Ecto neural progenitor cell (in vitro differentiated cells): ENCODE data around the gene NFAM1.

Source experiments
- DNase-seq: peaks from one replicate; pipeline ENCODE4 v3.0.0-alpha.2; 2018; ENCODE audit warnings: low spot score

Gene NFAM1

DNA sequence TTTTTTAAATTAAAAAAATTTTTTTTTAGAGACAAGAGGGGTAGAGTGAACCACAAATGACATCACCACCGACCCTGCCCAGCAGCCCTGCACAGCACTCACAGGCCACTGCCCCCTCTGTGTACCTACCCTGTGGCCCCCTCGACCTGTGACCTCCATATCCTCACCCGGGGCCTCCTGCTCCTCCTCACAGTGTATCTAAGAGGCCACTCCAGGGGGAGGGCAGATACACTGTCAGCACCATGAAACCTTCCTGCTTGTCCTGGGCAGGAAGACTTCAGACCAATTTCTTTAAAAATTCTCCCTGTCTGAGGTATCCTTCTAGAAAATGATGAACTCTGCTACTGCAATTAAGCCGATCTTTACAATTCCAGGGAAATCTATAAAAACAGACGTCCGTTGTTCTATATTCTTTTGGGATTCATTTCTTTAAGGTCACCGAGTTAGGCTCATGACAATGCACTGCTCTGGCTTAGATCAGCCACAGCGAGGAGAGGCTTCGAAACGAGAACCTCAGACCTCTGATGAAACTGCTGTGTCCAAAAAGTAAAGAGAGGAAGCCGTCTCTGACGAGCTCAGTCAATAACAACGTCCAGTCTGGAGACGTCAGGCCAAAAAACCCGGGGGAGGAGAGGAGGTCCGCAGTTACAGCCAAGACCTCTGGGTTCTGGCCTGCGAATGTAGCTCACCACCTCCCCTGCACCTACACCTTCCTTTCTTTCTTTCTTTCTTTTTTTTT is 17.5 kb downstream of the NFAM1 start:
- DNase-seq: no peak

DNA sequence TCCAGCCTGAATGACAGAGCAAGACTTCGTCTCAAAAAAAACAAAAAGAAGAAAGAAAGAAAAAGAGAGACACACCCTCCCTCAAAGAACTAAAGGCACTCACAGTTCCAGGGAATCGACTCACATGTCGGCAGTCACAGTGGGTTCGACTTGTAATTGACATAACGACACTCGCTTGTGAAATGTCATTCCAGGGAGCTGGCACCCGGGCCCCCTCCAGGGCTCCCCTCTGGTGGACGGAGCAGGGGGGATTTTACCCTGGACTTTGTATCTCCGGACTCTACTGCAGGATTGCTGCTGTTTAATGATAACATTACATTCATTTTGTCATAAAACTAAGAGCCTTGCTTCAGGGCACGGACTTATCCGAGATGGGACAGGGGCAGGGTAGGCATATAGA is 18.2 kb downstream of the NFAM1 start:
- no peak for DNase-seq

DNA sequence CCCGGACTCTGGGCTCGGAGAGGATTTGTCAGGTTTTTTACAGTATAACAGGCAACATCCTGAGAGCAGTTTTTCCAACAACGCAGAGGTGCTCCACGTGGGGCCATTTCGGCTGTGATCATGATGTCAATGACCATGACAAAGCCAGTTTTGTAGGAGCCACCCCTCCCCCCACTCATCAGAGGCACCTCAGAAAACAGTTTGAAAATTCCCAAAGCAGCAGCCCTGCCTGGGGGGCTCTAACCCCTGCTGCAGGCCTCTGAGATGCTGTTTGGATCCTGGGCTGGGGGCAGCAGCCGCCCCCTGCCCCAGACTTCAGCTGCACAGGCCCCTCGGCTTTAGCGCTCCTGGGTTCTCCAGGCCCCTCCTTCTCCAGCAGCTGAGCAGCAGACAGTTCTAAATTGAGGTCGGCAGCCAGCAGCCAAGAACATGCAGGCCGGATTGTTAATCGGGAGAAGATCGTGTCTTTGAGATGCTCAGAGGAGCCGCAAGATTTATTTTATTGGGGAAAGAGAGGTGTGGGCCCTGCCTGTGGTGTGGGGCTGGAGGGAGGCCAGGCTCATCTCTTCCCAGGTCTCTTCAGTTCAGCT is 19.4 kb downstream of the NFAM1 start:
- DNase-seq: peak; percentile 51

DNA sequence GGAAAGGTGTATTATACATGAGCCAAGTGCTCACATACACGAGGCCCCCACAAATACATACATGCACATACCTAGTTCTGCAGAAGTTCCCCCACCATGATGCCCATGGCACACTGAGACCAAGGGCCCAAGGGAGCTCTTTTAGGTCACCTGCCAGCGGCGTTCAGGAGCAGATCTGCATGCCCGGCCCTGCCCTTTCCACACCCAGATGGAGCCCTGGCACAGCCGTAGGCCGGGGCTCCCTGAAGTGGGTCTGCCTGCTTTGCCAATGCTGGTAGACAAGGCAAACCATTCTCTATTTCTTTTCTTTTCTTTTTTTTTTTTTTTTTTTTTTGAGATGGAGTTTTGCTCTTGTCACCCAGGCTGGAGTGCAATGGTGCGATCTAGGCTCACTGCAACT is 21.5 kb downstream of the NFAM1 start:
- no peak for DNase-seq

DNA sequence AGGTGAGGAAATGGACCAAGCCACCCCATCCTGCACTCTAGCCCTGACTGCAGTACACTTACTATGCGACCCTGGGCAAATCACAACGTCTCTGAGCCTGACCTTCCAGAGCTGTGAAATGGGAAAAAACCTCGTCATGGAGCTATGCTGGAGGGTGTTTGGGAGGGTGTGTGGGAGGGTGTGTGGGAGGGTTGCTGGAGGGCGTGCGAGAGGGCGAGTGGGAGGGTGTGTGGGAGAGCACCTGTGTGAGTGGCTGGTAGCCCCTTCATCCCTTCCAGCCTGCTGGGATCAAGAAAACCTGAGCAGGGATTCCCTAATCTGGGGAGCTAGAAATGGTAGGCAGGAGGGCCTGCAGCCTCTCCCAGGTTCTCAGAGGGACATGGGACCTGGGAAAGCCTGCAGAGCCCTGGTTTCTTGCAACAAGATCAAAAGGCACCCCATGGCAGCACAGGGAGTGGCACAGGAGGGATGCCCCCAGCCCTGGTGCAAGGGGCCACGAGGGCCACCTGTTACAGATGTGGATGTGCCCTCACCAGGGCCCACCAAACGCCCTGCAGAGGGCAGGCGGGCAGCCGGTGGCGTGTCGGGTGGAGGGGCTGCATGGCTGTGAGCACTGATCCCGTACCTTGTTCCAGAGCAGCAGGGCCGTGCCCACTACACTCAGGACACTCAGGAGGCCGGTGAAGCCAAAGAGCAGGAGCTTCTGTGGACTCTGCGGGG is 23.2 kb downstream of the NFAM1 start:
- DNase-seq: no peak

DNA sequence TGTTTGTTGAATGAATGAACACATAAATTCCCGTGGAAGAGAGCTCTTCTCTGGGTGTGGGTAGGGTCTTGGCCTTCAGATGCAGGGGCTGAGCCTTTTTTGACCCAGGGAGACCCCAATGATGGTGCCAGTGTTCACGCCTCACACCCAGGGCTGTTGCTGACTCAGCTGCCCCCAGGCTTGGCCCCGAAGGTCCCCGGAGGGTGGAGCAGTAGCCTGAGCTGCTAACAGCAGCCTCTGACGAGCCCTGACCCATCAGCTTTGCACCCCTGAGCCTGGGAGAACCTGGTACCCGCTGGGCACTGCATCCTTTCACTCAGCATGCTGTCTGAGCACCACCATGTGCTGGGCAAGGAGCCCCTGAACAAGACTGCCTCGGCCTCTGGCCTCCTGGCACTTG is 23.9 kb downstream of the NFAM1 start:
- DNase-seq: no peak

- no peak for DNase-seq
Measured at GRCh38 chr22:42404266-42404665, 27.9 kb downstream of the NFAM1 start.

GRCh38 chr22:42401535-42402334 is 30.5 kb downstream of the NFAM1 start:
- DNase-seq: no peak

- DNase-seq: no peak
Measured at GRCh38 chr22:42400811-42401534, 31.2 kb downstream of the NFAM1 start.

DNA sequence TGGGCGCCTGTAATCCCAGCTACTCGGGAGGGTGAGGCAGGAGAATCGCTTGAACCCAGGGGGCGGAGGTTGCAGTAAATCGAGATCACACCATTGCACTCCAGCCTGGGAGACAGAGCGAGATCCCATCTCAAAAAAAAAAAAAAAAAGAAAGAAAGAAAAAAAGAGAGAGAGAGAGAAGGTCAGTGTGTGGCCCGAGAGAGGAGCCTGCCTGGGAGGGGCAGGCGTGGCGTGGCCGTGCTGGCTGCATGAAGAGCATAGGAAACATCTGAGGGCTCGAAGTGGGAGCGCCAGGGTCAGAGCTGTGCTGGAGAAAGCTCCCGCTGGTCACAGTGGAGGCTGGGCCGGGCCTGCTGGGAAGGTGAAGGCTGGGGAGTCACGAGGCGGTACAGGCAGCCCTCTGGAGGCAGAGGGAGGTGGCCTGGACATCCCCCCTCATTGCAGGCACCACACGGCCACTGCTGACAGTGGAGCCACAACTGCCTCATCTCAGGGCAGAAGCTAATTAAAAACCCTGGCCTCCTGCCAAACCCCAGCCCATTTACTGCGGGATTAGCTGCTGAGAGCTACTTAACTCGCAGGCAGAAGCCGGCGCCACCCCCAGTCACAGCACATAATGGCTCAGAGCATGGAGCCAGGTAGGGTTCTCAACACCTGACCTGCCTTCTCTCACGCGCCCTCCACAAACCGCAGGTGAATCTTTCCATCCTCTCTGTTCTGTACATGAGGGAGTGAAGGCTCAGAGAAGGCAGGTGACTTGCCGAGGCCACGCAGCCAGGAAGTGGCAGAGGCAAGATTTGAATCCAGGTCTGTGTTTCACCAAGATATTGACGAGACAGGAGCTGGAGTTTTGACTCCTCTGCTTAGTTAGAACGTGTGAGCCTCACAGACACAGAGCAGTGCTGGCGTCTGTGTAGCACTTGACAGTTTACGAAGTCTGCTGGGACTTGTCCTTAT is 32.6 kb downstream of the NFAM1 start:
- DNase-seq: no peak

GRCh38 chr22:42397332-42398249 is 34.6 kb downstream of the NFAM1 start:
- no peak for DNase-seq

DNA sequence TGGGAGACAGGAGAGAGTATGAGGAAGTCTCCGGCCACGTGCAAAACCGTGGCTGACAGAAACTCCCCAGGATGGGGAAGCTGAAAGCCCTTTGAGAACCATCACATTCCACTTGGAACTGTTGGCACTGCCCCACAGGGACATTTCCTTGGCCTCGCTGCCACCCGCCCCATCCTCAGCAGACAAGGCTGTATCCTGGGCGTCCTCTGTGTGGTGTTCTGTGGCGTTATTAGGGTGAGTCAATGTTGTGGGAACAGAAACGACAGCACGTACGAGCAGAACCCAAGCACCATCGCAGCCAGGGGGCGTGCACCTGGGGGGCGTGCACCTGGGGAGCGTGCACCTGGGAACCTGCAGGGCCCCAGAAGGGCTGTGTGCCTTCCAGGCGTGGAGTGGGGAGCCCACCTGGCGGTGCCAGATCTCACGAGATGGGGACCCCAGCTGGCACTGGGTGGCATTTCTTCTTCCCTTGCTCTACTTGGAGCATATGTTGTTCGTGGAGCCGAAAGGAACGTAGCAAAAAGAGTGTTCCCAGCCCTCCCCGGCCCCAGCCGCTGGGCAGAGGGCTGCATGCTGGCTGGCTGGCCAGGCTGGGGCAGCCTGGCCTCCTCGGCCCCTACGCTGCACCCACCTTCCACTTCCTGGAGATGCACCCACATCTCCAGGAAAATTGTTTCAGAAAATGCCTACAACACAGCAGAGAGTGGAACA is 35.4 kb downstream of the NFAM1 start:
- DNase-seq: no peak

- DNase-seq: no peak
Measured at GRCh38 chr22:42389143-42389542, 43.1 kb downstream of the NFAM1 start.

DNA sequence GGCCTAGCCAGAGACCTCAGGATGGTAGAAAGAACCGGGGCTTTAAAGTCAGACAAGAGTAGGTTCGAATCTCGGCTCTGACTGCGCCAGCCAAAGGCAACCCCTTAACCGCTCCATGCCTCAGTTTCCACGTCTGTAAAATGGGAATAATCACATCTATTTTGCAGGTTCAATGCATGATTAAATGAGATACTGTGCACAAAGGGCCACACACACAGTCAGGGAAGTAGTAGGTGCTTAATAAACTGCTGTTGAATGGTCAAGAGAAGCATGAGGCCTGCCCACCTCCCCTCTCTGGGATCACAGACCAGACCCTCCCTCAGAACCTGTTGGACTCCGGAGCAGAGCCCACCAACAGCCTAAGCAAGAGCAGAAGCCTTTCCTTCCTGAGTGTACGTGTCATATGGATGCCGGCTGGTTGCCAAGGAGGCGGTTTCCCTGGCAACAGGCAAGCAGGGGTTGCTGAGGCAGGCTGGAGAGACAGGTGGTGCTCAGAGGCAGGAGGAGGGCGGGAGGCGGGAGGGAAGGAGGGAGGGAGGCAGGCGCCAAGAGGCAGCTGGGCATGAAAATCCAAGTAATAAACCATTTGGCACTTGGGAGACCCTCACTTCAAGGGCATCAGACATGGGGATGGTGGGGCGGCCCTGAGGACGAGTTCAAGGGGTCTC is 43.9 kb downstream of the NFAM1 start:
- DNase-seq: peak; percentile 78

DNA sequence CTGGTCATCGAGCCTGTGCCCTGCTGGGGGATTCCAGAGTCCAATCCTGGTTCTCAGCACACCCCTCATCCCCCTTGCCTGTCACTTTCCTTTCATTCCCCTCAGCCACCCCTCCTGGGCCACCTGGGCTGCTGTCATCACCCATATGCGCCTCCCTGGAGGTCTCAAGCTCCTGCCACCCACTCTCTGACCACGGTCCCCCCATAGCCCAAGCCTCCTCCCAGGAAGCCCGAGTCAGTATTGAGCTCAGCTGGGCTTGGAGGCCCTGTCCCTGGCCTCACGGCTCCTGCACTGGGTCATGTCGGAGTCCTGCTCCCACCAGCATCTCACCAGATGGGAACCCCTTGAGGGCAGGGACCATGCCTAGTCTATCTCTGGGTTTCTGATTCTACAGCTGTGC is 44.6 kb downstream of the NFAM1 start:
- no peak for DNase-seq

DNA sequence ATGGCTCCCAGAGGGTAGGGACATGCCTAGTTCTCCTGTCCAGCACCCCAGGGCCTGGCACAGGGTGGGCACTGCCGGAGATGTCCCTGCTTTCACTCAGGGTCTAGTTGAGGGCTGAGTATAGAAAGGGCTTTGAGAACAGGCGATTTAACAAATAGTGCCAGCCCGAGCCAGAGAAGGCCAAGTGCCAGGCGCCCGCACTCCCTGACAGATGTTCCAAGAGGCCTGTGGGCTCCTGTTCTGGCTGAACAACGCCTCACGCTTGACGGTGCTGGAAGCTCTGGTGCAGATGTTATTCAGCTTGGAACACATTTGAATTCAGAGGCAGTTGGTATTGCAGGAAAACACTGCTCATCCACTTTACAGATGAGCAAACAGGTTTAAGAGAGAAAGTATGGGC is 46.5 kb downstream of the NFAM1 start:
- DNase-seq: no peak

DNA sequence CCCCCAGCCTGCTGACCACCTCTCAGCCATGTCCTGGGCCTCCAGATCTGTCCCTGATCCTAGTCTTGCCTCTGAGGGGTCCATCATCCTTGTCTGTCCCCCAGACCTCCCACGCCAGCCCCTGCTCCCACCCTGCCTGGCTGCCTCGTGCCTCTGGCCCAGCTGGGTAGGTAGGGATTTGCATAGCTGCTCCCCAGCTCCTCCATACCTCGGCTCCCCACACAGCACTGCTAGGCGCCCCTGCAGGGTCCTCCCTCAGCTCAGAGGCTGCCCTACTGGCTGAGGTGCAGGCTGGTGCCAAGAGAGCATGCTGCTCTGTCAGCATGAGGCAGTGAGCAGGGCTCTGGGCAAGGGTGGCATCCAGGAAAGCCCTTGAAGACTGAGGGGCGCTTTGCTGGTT is 47.7 kb downstream of the NFAM1 start:
- no peak for DNase-seq

GRCh38 chr22:42383851-42384417 is 48.3 kb downstream of the NFAM1 start:
- DNase-seq: no peak
